Fibroblast of the conjunctiva (primary cell): Measurements from ENCODE around the gene ELK4.

Experiments used
- DNase-seq: peaks from one replicate; pipeline ENCODE4 v3.0.0-alpha.2; 2010; ENCODE audit warnings: low read depth

ELK4 gene

GRCh38 chr1:205563927-205564441, 67.8 kb downstream of the ELK4 start:
- no peak for DNase-seq

- DNase-seq, result no peak
These were observed 70.2 kb downstream of the ELK4 start for GRCh38 chr1:205561501-205562203.
